ENCODE measurements around the gene ELMO3.

Gene ELMO3

DNA sequence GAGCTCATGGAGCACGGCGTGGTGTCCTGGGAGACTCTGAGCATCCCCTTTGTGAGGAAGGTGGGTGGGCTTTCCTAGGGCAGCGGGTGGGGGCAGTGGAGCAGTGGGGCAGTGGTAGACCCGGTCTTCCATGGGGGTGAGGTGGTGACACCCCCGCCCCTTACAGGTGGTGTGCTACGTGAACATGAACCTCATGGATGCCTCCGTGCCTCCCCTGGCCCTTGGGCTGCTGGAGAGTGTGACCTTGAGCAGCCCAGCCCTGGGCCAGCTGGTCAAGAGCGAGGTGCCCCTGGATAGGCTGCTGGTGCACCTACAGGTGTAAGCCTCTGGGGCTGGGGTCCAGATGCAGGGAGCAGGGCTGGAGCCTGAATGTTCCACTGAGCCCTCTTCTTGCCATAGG is 1.6 kb downstream of the ELMO3 start:
- no peak for DNase-seq

- DNase-seq = no peak
Measured at GRCh38 chr16:67201411-67202345, 2.7 kb downstream of the ELMO3 start.

DNA sequence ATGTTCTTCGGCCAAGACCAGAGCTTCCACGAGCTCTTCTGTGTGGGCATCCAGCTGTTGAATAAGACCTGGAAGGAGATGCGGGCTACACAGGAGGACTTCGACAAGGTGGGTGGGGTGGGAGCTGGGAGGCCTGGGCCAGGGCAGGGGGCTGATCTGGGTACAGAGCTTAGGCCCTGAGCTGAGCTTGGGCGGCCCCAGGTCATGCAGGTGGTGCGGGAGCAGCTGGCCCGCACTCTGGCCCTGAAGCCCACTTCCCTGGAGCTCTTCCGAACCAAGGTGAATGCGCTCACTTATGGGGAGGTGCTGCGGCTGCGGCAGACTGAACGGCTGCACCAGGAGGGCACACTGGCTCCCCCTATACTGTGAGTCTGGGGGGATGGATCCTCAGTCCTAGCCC is 3.5 kb downstream of the ELMO3 start:
- no peak for DNase-seq

- no peak for DNase-seq
Measured at GRCh38 chr16:67202956-67203493, 4.1 kb downstream of the ELMO3 start.

- DNase-seq = no peak
Measured at GRCh38 chr16:67204076-67204475, 5.1 kb downstream of the ELMO3 start.

DNA sequence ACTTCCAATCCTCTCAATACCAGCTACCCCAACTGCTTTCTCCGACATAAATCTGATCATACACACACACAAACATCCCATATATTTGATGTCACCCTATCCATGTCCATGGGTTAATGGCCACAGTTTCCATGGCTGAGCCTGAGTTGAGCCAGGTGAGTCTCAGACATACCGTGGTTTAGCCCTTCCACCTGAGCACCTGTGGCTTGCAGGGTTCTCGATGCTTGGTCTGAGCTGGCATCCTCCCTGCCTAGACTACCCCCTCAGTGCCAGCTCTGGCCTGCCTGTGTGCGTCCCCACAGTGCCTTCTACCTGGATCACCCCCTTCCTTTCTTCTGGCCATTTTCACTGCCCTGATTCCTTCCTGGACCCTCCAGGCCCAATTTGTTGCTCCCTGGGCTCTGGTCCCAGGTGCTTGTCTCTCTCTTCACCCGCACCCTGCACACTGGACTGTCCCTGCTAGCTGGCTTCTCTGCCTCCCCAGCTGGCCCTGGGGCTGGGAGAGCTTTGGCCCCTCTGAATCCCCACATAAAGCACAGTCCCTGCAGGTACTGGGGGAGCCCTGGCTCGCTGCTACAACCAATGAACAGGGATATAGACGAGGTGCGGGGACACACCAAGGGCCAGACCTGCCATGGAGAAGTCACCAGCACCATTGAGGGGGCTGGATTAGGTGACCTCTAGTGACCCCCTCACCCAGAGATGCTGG is 7.4 kb downstream of the ELMO3 start:
- DNase-seq = no peak

DNA sequence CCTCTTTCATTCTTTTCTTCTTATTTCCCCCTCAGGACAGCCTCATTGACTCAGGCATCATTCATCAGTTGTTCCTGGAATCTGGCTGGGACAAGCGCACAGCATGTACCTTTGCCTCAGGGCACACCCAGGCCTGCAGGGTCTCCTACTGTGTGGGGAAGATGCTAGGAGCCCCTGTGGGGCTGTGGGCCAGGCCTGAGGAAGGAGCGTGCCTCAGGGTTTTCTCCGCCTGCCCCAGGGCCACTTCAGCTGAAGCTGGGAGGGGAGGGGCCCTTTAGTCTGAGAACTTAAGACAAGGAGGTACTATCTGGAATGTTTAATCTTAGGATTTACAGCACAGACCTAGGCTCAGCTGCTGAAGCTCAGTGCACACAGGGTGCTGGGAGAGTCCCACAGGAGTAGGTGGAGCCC is 7.9 kb downstream of the ELMO3 start:
- no peak for DNase-seq

GRCh38 chr16:67207249-67208091 is 8.5 kb downstream of the ELMO3 start:
- no peak for DNase-seq

- no peak for DNase-seq
Measured at GRCh38 chr16:67208154-67208896, 9.4 kb downstream of the ELMO3 start.

GRCh38 chr16:67209565-67209964 is 10.6 kb downstream of the ELMO3 start:
- no peak for DNase-seq

- DNase-seq = no peak
Measured at GRCh38 chr16:67210069-67210937, 11.4 kb downstream of the ELMO3 start.

- DNase-seq = no peak
Measured at GRCh38 chr16:67211674-67212073, 12.7 kb downstream of the ELMO3 start.

DNA sequence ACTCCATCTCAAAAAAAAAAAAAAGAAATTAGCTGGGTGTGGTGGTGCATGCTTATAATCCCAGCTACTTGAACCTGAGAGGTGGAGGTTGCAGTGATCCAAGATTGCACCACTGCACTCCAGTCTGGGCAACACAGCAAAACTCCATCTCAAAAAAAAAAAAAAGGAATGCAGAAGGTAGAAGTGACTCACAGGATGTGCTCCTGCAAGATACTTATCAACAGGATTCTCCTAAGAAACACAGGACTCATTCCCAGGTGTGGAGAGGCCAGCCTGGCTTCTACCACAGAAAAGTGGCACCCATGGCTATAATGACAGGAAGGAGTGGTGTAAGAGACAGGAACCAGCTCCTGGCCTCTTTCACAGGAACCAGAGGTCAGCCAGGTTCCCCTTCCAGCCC is 13.8 kb downstream of the ELMO3 start:
- DNase-seq = no peak

- DNase-seq = no peak
Measured at GRCh38 chr16:67213197-67214019, 14.5 kb downstream of the ELMO3 start.

- DNase-seq = no peak
Measured at GRCh38 chr16:67215706-67216105, 16.8 kb downstream of the ELMO3 start.

GRCh38 chr16:67216612-67217490 is 17.9 kb downstream of the ELMO3 start:
- no peak for DNase-seq

- DNase-seq = no peak
Measured at GRCh38 chr16:67223992-67224391, 25.1 kb downstream of the ELMO3 start.

- DNase-seq = no peak
Measured at GRCh38 chr16:67226295-67226803, 27.4 kb downstream of the ELMO3 start.
